H1 (cell line): Measurements from ENCODE around the gene CUEDC1. TPM values are rescaled to one million over a fixed set of nuclear protein-coding genes. Genes with fewer than 3 reads are reported as not detected.

Experiments
- CTCF ChIA-PET: fragments of 300-600 bp; sonication (Branson Sonifier 250); formaldehyde crosslinking; loops from one replicate; lab custom pipeline; 2021; ENCODE audit not compliant: partially characterized antibody; lab: Charles Lee
- POLR2A ChIA-PET: fragments of 300-600 bp; sonication (Branson Sonifier 250); formaldehyde crosslinking; loops from one replicate; lab custom pipeline; 2021; ENCODE audit warnings: inconsistent platforms; ENCODE audit not compliant: partially characterized antibody; lab: Charles Lee
- DNase-seq, 2 experiments: peaks; one replicate each; pipeline versions ENCODE4 v3.0.0 to v3.0.0-alpha.2; 2010 to 2022; ENCODE audit warnings: low spot score in 2 of 2, low read depth in 1 of 2, mixed read lengths in 1 of 2
- FAIRE-seq: peaks from 2 replicates; lab custom pipeline; 2011; peaks lifted over from hg19 to GRCh38; lab: Jason Lieb, UNC
- H2AFZ ChIP-seq: 2 replicates; pipeline ENCODE4 v1.8.1; 2012; ENCODE audit warnings: low read length, inconsistent platforms
- H2AK5ac ChIP-seq: 2 replicates; pipeline ENCODE4 v1.6.1; 2013; ENCODE audit warnings: low read depth, low read length
- H2BK120ac ChIP-seq: replicated peaks from 2 replicates; pipeline ENCODE3; 2013; ENCODE audit warnings: low read depth, low read length, inconsistent platforms
- H2BK12ac ChIP-seq: 2 replicates; pipeline ENCODE4 v1.6.1; 2013; ENCODE audit warnings: low read depth, low read length
- H2BK15ac ChIP-seq: 2 replicates; pipeline ENCODE4 v1.6.1; 2013; ENCODE audit warnings: low read length
- H2BK20ac ChIP-seq: 2 replicates; pipeline ENCODE4 v1.6.1; 2013; ENCODE audit warnings: low read length
- H2BK5ac ChIP-seq: 2 replicates; pipeline ENCODE4 v1.6.1; 2013; ENCODE audit warnings: low read depth, low read length
- H3K14ac ChIP-seq: 2 replicates; pipeline ENCODE4 v1.6.1; 2013; ENCODE audit warnings: inconsistent platforms; ENCODE audit not compliant: insufficient read length
- H3K18ac ChIP-seq: 2 replicates; pipeline ENCODE4 v1.6.1; 2013; ENCODE audit warnings: low read length; ENCODE audit errors: extremely low read depth
- H3K23ac ChIP-seq: 2 replicates; pipeline ENCODE4 v1.6.1; 2013; ENCODE audit warnings: inconsistent platforms; ENCODE audit not compliant: insufficient read length
- H3K23me2 ChIP-seq: 2 replicates; pipeline ENCODE4 v1.6.1; 2013; ENCODE audit warnings: low read depth, low read length
- H3K27ac ChIP-seq: 2 replicates; pipeline ENCODE4 v1.6.1; 2011; ENCODE audit warnings: low read depth, low read length, inconsistent platforms
- H3K27me3 ChIP-seq, 4 experiments: replicated peaks in 1 of 4; 1 replicate in 1 of 4; 2 replicates in 3 of 4; pipeline versions ENCODE4 v1.6.1 to v1.8.1; 2011 to 2013; ENCODE audit warnings: low read length in 3 of 4, mild to moderate bottlenecking in 3 of 4, inconsistent platforms in 2 of 4, mixed read lengths in 2 of 4, moderate library complexity in 1 of 4; ENCODE audit not compliant: control insufficient read depth in 3 of 4, insufficient read depth in 3 of 4; ENCODE audit errors: extremely low read depth in 1 of 4
- H3K36me3 ChIP-seq, 4 experiments: 2 replicates each; pipeline versions ENCODE4 v1.6.1 to v1.8.1; 2011 to 2013; ENCODE audit warnings: mild to moderate bottlenecking in 4 of 4, low read length in 3 of 4, moderate library complexity in 2 of 4, control low read depth in 1 of 4, inconsistent platforms in 1 of 4; ENCODE audit not compliant: insufficient read depth in 4 of 4, control insufficient read depth in 2 of 4
- H3K4ac ChIP-seq: replicated peaks from 2 replicates; pipeline ENCODE3; 2013; ENCODE audit warnings: low read length, low read depth, mixed read lengths, inconsistent platforms; ENCODE audit not compliant: insufficient read length
- H3K4me1 ChIP-seq, 4 experiments: replicated peaks in 1 of 4; 1 replicate in 1 of 4; 2 replicates in 3 of 4; pipeline versions ENCODE4 v1.6.1 to v1.8.1; 2011 to 2013; ENCODE audit warnings: low read length in 3 of 4, inconsistent platforms in 2 of 4, mixed read lengths in 1 of 4; ENCODE audit not compliant: insufficient read depth in 4 of 4, control insufficient read depth in 3 of 4
- H3K4me2 ChIP-seq, 2 experiments: 2 replicates each; pipeline versions ENCODE4 v1.6.1 to v1.8.1; 2011 to 2013; ENCODE audit warnings: low read depth in 2 of 2, low read length in 2 of 2, control low read depth in 1 of 2, inconsistent platforms in 1 of 2, mild to moderate bottlenecking in 1 of 2; ENCODE audit not compliant: insufficient read depth in 1 of 2
- H3K4me3 ChIP-seq, 4 experiments: fragments of 200-600, 300-600 bp in 1 of 4; sonication (generic), shearing (Covaris generic), sonication (Bioruptor Twin) in 1 of 4; 2 replicates each; pipeline versions ENCODE4 v1.5.1 to v1.8.1; 2011 to 2016; ENCODE audit warnings: low read length in 4 of 4, low read depth in 3 of 4, control low read depth in 2 of 4, inconsistent platforms in 2 of 4, mild to moderate bottlenecking in 2 of 4, mixed read lengths in 1 of 4, moderate library complexity in 1 of 4; ENCODE audit not compliant: insufficient read depth in 2 of 4; ENCODE audit errors: extremely low read depth in 1 of 4
- H3K56ac ChIP-seq: replicated peaks from 2 replicates; pipeline ENCODE3; 2013; ENCODE audit warnings: low read depth, mild to moderate bottlenecking, mixed read lengths, low read length, inconsistent platforms; ENCODE audit not compliant: insufficient read length
- H3K79me1 ChIP-seq: 2 replicates; pipeline ENCODE4 v1.6.1; 2013; ENCODE audit warnings: low read depth, low read length, control low read depth
- H3K79me2 ChIP-seq, 2 experiments: 2 replicates each; pipeline versions ENCODE4 v1.6.1 to v1.8.1; 2012 to 2013; ENCODE audit warnings: low read length in 2 of 2, mild to moderate bottlenecking in 2 of 2, inconsistent platforms in 1 of 2; ENCODE audit not compliant: insufficient read depth in 2 of 2, control insufficient read depth in 1 of 2
- H3K9ac ChIP-seq, 4 experiments: replicated peaks in 1 of 4; 1 replicate in 1 of 4; 2 replicates in 3 of 4; pipeline versions ENCODE4 v1.6.1 to v1.8.1; 2011 to 2013; ENCODE audit warnings: low read depth in 3 of 4, low read length in 3 of 4, control low read depth in 2 of 4, mild to moderate bottlenecking in 2 of 4, moderate library complexity in 2 of 4, inconsistent platforms in 1 of 4; ENCODE audit errors: extremely low read depth in 1 of 4
- H3K9me3 ChIP-seq, 2 experiments: 2 replicates each; pipeline versions ENCODE4 v1.6.1 to v1.8.1; 2012 to 2013; ENCODE audit warnings: mild to moderate bottlenecking in 2 of 2, moderate library complexity in 2 of 2, control low read depth in 1 of 2, inconsistent platforms in 1 of 2, low read depth in 1 of 2, low read length in 1 of 2, mixed read lengths in 1 of 2; ENCODE audit not compliant: insufficient read depth in 2 of 2
- H4K20me1 ChIP-seq, 2 experiments: replicated peaks in 1 of 2; 2 replicates each; pipeline versions ENCODE3 to v1.8.1; 2011 to 2013; ENCODE audit warnings: inconsistent platforms in 2 of 2, low read length in 2 of 2, mild to moderate bottlenecking in 1 of 2; ENCODE audit not compliant: insufficient read depth in 2 of 2, control insufficient read depth in 1 of 2
- H4K5ac ChIP-seq: 2 replicates; pipeline ENCODE4 v1.6.1; 2013; ENCODE audit warnings: low read length, low read depth, mixed read lengths, inconsistent platforms; ENCODE audit not compliant: insufficient read length
- H4K8ac ChIP-seq: 2 replicates; pipeline ENCODE4 v1.8.0; 2013; ENCODE audit warnings: mild to moderate bottlenecking, moderate library complexity, low read length, inconsistent platforms; ENCODE audit not compliant: insufficient read depth; ENCODE audit errors: extremely low read depth
- H4K91ac ChIP-seq: replicated peaks from 2 replicates; pipeline ENCODE3; 2013; ENCODE audit warnings: low read length, mixed read lengths, inconsistent platforms; ENCODE audit not compliant: insufficient read length
- ASH2L ChIP-seq: fragments of 200-600, 300-600 bp; sonication (generic); IDR thresholded peaks from one replicate; pipeline ENCODE4 v1.7.1; 2017; ENCODE audit warnings: low read length
- CHD1 ChIP-seq: IDR thresholded peaks from 2 replicates; pipeline ENCODE4 v1.6.1; 2012; ENCODE audit warnings: low read depth, low read length, improper control_type of control experiment
- EZH2 ChIP-seq: fragments of 200-600 bp; sonication (generic); IDR thresholded peaks from 2 replicates; pipeline ENCODE4 v1.7.1; 2012; ENCODE audit warnings: low read depth, mild to moderate bottlenecking, moderate library complexity, low read length, inconsistent platforms; ENCODE audit not compliant: severe bottlenecking
- FOSL1 ChIP-seq: IDR thresholded peaks from 2 replicates; pipeline ENCODE4 v1.6.1; 2011; ENCODE audit warnings: mild to moderate bottlenecking, low read depth, low read length, moderate library complexity; ENCODE audit not compliant: insufficient read depth
- KDM4A ChIP-seq: IDR thresholded peaks from one replicate; pipeline ENCODE4 v1.7.1; 2012; ENCODE audit warnings: low read depth, mild to moderate bottlenecking, moderate library complexity, low read length, inconsistent platforms; ENCODE audit not compliant: severe bottlenecking
- KDM5A ChIP-seq: fragments of 200-600 bp; IDR thresholded peaks from 2 replicates; pipeline ENCODE4 v1.7.1; 2012; ENCODE audit warnings: mild to moderate bottlenecking, low read length, inconsistent platforms, mixed read lengths
- PHF8 ChIP-seq: fragments of 200-600 bp; sonication (generic); conservative IDR thresholded peaks from 2 replicates; pipeline ENCODE4 v1.7.1; 2012; ENCODE audit warnings: low read depth, mild to moderate bottlenecking, inconsistent platforms, low read length, moderate library complexity
- POLR2A ChIP-seq, 2 experiments: IDR thresholded peaks; 1 replicate in 1 of 2; 2 replicates in 1 of 2; pipeline ENCODE4 v1.6.1; 2011; ENCODE audit warnings: low read depth in 2 of 2, low read length in 2 of 2, mild to moderate bottlenecking in 2 of 2; ENCODE audit errors: control extremely low read depth in 1 of 2
- SIN3A ChIP-seq, 2 experiments: IDR thresholded peaks in 1 of 2; conservative IDR thresholded peaks in 1 of 2; 2 replicates each; pipeline ENCODE4 v1.6.1; 2011 to 2012; ENCODE audit warnings: low read length in 2 of 2, improper control_type of control experiment in 1 of 2, low read depth in 1 of 2, mild to moderate bottlenecking in 1 of 2
- SIX5 ChIP-seq: IDR thresholded peaks from 2 replicates; pipeline ENCODE4 v1.6.1; 2011; ENCODE audit warnings: mild to moderate bottlenecking, low read depth, low read length
- SP1 ChIP-seq: IDR thresholded peaks from 2 replicates; pipeline ENCODE4 v1.6.1; 2011; ENCODE audit warnings: low read depth, low read length
- SRF ChIP-seq: IDR thresholded peaks from 2 replicates; pipeline ENCODE4 v1.6.1; 2011; ENCODE audit warnings: mild to moderate bottlenecking, low read depth, low read length, moderate library complexity
- TEAD4 ChIP-seq: IDR thresholded peaks from 2 replicates; pipeline ENCODE4 v1.6.1; 2012; ENCODE audit warnings: low read depth, low read length, inconsistent platforms, mixed read lengths
- YY1 ChIP-seq: IDR thresholded peaks from 2 replicates; pipeline ENCODE4 v1.6.1; 2011; ENCODE audit warnings: low read depth, mild to moderate bottlenecking, low read length
- WGBS, 2 experiments: shearing (Covaris generic) in 1 of 2; methylation state at CpG; one replicate each; pipeline versions ENCODE4 v1.1.6 to v1.1.7; 2013 to 2015; ENCODE audit warnings: low lambda C conversion rate in 2 of 2, mixed read lengths in 2 of 2, inconsistent platforms in 1 of 2, low coverage in 1 of 2, missing lambda C conversion rate in 1 of 2; ENCODE audit not compliant: insufficient replicate concordance in 2 of 2, insufficient coverage in 1 of 2, insufficient read length in 1 of 2; ENCODE audit errors: extremely low coverage in 1 of 2, missing lambda C conversion rate in 1 of 2; 5-methylcytosine and 5-hydroxymethylcytosine counted together
- polyA plus RNA-seq, 7 experiments: library from polyadenylated mRNA; depleted of rRNA in 3 of 7; stranded (reverse) in 5 of 7; unstranded in 2 of 7; fragments of >200 nt in 5 of 7; fragments of 200-250 nt in 2 of 7; gene quantifications; 1 replicate in 5 of 7; 2 replicates in 1 of 7; 4 replicates in 1 of 7; pipeline versions ENCODE4 v1.2.1 to v1.2.3, GENCODE V29; 2011 to 2013; ENCODE audit warnings: missing spikeins in 2 of 7, mixed read lengths in 2 of 7
- total RNA-seq: library from RNA; stranded (reverse); fragmentation: NEBNext Ultra II Directional; extraction: Animal tissue kit (Norgen Biotek cat#: 25700); gene quantifications from 2 replicates; pipeline ENCODE4 v1.2.1, GENCODE V29; 2021

Gene CUEDC1
- total and polyA plus RNA-seq, 2 of the 8 experiments (the other 6 are each of a cell fraction or from before 2014, with no cell fraction given): 4.0 to 10.7 TPM

DNA sequence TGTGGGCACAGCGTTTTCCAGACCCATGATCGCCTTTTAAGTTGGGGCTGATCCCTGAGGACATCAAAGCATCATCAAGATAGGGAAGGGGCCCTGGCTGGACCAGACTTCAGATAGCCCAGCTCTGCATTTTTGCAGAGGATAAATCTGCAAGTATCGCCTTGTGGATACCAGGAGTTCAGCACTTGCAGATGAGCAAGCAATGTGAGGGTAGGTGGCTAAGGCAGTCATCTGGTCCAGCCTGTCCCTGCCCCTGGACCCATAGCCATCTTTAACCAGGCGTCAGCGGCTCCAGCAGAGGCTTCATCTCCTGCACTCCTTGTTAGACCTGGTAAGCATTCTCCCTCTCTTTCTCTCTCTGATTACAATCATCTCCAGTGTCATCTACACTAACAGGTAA is 96.4 kb downstream of the CUEDC1 start:
- Histone ChIP-seq H3K4ac (no peak overlapping the region), H3K18ac (no peak overlapping the region), H2AFZ (no peak overlapping the region), H3K23ac (no peak overlapping the region), H3K14ac (no peak overlapping the region), H3K4me3 (no peak overlapping the region), H4K20me1 (no peaks in the 10 kb centered on the region), H3K4me1 (peaks cover 0 to 16% (median 14%) of the 10 kb centered on the region in 4 experiments; a peak in 5 of 7 replicates), H2BK120ac (no peak overlapping the region), H2BK5ac (no peak overlapping the region), H3K36me3 (no peaks in the 10 kb centered on the region; a peak in 1 of 8 replicates), H3K27ac (no peak overlapping the region), H4K5ac (no peak overlapping the region), H2BK12ac (no peak overlapping the region), H3K79me2 (no peaks in the 10 kb centered on the region), H2AK5ac (no peak overlapping the region), H3K9ac (no peak overlapping the region), H3K56ac (no peak overlapping the region), H3K4me2 (no peak overlapping the region), H3K79me1 (no peaks in the 10 kb centered on the region), H2BK20ac (no peak overlapping the region), H3K27me3 (peaks cover 0 to 30% (median 26%) of the 10 kb centered on the region in 4 experiments; a peak in 5 of 7 replicates), H4K8ac (no peak overlapping the region), H3K9me3 (no peaks in the 10 kb centered on the region), H3K23me2 (peaks cover 12% of the 10 kb centered on the region; the same call in 1 of the 2 replicates), H4K91ac (no peak overlapping the region), H2BK15ac (no peak overlapping the region)
- ChIA-PET POLR2A (interaction anchor here (0.6 to 32.5 kb wide), 8 partner anchors 10 to 139 kb away, joined by 3 to 672 read pairs (median 4); partner anchors contain the start of genes SRSF1 and VEZF1), CTCF (interaction anchor here (0.7 to 19.8 kb wide), 32 partner anchors 9 to 357 kb away, joined by 3 to 384 read pairs (median 6); partner anchors contain the start of genes CUEDC1, MRPS23, SRSF1 and VEZF1)
- peak in 1 of 2 experiments; percentile 38 for DNase-seq
- no peak for FAIRE-seq
- WGBS, 2 experiments: 88% methylated on average over 5 of the region's 5 CpGs; no CpG with 5 or more reads in 1 of the 2 experiments
- TF ChIP-seq SP1: no peak
- TF ChIP-seq POLR2A (IDR thresholded peaks at IDR 0.05; ENCODE audit: control extremely low read depth in 1 of 2, low read depth in 2 of 2, low read length in 2 of 2): no peak
- no peak for TF ChIP-seq TEAD4
- no peak for TF ChIP-seq PHF8
- TF ChIP-seq SIX5: no peak
- no peak for TF ChIP-seq ASH2L
- TF ChIP-seq CHD1: no peak
- no peak for TF ChIP-seq KDM5A
- TF ChIP-seq FOSL1: no peak
- no peak for TF ChIP-seq SIN3A (conservative IDR thresholded peaks at IDR 0.05 in 1 of 2, IDR thresholded peaks at IDR 0.05 in 1 of 2; ENCODE audit: low read depth in 1 of 2, low read length in 2 of 2)
- TF ChIP-seq YY1: no peak
- no peak for TF ChIP-seq EZH2
- no peak for TF ChIP-seq KDM4A
- TF ChIP-seq SRF: no peak
